CD4-positive, alpha-beta T cell treated with Interleukin-12 subunit alpha and Interleukin-12 subunit beta, for 1 hour (primary cell): ENCODE results near the gene DYNLL1.
"Not testable (repeated sequence)": the region's sequence is repeated elsewhere in the genome, so short reads cannot be mapped to it uniquely, and the experiment has no call there.

Source experiments
- DNase-seq: peaks from one replicate; pipeline ENCODE4 v3.0.0-alpha.2; 2020

Gene DYNLL1

DNA sequence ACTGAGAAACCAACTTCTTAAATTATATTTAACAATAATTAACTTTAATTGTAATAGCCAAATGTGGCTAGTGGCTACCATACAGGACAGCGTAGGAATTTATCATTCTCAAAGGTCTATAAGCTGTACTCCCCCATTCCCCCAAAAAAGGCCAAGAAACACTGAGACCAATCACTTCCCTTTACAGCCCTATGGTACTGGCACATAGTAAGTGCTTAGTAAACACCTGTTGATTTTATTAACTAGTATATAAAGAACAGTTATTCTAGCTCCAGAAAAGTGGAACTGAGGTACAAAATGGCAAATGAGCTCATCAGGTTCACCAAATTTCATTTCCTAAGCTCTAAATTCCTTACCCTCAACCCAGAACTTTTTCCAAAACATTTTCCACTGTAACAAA is 20.3 kb upstream of the DYNLL1 start:
- DNase-seq: no peak

- no peak for DNase-seq
Measured at GRCh38 chr12:120479458-120479857, 16.5 kb upstream of the DYNLL1 start.

GRCh38 chr12:120480211-120480610 is 15.7 kb upstream of the DYNLL1 start:
- DNase-seq: no peak

- peak; percentile 49 for DNase-seq
Measured at GRCh38 chr12:120481022-120481767, 14.7 kb upstream of the DYNLL1 start.

GRCh38 chr12:120483621-120484020 is 12.3 kb upstream of the DYNLL1 start:
- DNase-seq: no peak

- DNase-seq: no peak
Measured at GRCh38 chr12:120485961-120486881, 9.7 kb upstream of the DYNLL1 start.

GRCh38 chr12:120487552-120487951 is 8.4 kb upstream of the DYNLL1 start:
- not testable (repeated sequence) for DNase-seq

DNA sequence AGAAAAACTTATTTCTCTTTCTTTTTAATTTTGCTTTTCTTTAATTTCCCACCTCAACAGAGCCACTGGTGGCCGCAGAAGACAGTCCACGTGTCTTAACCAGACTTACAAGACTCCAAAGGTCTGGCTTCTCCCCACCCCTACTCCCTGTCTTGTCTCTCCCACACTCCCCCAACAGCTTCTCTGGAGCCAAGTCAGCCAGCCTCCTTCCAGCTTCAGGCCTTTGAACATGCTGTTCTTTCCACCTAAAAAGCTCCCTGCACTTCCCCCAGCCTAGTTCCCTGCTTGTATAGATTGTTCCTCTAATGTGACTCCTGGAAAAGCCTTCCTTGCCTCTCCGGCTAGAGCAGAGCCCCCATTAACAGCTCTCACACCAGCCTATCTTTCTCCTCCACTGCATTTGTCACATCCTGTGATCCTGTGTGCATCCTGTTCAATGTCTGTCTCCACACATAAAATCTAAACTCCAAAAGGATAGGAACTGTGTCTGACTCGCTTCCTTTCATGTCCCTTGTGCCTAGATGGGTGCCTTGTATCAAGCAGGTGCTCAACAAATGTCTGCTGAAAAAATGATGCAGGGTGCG is 7.8 kb upstream of the DYNLL1 start:
- no peak for DNase-seq

DNA sequence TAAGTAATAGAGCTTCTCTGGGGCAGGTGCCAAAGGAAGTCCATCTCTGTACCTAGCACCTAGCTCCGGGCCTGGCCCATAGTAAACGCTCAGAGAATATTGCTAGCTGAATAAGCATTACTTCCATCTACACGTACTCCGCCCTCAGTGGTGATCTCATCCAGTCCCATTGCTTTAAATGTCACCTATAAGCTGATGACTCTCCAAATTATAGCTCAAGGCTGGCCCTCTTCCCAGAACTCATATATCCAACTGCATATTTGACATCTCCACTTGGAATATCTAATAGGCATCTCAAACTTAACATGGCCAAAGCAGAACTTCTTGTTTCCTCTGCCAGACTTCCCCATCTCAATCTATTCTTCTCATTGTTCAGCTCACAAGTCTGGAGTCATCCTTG is 6.9 kb upstream of the DYNLL1 start:
- DNase-seq: no peak

DNA sequence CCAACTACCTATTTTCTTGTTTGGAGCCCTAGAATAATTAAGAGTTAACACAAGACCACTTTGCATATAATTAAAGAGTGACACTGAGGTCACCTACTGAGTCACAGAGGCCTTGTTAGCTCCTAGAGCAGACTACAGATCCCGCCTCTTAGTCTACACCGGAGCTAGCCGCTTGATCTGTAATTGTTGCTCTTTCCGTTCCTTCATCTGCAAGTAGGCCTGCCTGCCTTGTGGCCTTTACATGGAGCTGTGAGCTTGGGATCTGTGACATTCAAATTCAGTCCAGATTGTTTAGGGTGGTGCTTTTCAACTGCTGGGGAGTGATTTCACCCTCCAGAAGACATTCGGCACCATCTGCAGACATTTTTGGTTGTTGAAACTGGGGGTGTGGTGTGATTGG is 5.6 kb upstream of the DYNLL1 start:
- DNase-seq: no peak

- DNase-seq: no peak
Measured at GRCh38 chr12:120490833-120491512, 4.9 kb upstream of the DYNLL1 start.

GRCh38 chr12:120495186-120495730 is 655 bp upstream of the DYNLL1 start:
- no peak for DNase-seq

DNA sequence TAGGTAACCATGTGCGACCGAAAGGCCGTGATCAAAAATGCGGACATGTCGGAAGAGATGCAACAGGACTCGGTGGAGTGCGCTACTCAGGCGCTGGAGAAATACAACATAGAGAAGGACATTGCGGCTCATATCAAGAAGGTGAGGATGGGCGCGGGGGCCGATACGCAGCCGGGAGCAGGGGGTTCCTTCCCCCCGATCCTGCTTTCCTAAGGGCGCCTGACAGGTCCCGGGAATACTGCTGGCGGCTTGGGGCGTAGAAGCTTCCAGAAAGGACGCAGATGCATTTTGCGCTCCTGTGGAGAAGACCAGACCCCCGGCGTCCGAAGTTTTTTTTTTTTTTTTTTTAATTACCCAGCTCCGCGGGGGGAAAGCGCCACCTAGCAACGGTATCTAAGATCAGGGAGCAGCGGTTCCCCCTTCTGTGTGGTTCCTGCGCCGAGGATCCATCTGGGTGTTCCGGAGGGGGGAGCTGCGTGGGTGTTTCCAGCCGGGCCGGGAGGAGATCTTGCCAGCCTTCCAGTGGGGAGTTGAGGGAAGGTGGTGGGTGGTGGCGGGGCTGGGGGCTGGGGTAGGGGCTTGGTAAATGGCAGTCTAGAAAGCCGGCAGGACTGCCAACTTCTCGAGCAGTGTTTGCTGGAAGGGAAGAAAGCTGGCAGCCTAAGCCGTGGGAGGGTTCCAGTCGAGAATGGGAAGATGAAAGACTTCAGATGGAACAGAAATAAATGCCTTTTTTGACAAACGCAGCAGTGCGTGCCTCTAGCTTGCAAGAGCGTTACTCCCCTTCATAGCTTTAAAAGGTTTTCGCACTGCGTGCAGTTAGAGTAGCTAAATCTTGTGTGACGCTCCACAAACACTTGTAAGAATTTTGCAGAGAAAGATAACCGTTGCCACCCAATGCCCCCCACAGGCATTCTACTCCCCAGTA is 764 bp downstream of the DYNLL1 start:
- DNase-seq: peak; percentile 66

DNA sequence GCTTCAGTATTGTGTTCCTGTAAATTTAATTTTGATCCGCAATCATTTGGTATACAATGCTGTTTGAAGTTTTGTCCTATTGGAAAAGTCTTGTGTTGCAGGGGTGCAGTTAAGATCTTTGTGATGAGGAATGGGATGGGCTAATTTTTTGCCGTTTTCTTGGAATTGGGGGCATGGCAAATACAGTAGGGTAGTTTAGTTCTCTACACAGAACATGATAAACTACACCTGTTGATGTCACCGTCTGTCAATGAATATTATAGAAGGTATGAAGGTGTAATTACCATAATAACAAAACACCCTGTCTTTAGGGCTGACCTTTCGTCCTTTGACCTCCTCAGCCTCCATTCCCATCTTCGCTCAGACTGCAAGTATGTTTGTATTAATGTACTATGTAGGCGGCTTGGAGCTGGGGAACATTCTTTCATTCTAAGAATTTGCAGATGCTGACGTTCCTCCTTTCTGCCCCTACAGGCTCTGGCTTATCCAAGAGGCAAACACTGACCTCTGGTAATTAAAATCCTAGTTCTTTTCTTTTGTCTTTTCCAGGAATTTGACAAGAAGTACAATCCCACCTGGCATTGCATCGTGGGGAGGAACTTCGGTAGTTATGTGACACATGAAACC is 1.7 kb downstream of the DYNLL1 start:
- no peak for DNase-seq

GRCh38 chr12:120498870-120499515 is 3.1 kb downstream of the DYNLL1 start:
- no peak for DNase-seq

GRCh38 chr12:120500581-120500980 is 4.7 kb downstream of the DYNLL1 start:
- DNase-seq: peak; percentile 11

- no peak for DNase-seq
Measured at GRCh38 chr12:120504587-120504986, 8.7 kb downstream of the DYNLL1 start.

- DNase-seq: no peak
Measured at GRCh38 chr12:120508537-120508936, 12.6 kb downstream of the DYNLL1 start.

- DNase-seq: no peak
Measured at GRCh38 chr12:120514002-120514401, 18.1 kb downstream of the DYNLL1 start.

DNA sequence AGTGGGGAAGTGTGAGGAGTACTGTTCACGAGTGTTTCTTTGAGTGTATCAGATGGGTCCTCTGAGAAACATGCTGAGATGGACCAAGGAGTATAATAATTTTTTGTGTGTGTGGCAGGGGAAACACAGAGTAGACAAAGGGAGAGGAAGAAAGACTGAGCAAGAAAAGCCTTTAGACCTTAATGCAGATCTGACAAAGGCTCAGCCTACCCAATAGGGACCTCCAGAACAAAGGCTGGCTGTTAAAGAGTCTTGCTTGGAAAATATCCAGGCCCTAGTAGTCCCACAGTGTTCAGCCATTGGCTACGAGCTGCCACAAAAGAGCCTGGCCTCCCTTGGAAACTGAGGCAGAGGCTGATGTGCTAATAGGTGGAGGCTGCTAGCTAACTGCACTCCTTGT is 19.6 kb downstream of the DYNLL1 start:
- no peak for DNase-seq

DNA sequence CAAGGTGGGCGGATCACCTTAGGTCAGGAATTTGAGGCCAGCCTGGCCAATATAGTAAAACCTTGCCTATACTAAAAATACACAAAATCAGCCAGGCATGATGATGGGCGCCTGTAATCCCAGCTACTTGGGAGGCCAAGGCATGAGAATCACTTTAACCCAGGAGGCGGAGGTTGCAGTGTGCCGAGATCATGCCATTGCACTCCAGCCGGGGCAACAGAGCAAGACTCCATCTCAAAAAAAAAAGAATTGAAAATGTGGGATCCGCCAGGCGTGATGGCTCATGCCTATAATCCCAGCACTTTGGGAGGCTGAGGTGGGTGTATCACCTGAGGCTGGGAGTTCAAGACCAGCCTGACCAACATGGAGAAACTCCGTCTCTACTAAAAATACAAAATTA is 23.4 kb downstream of the DYNLL1 start:
- not testable (repeated sequence) for DNase-seq
